Measurements from ENCODE around the gene TTI1. TPM values are rescaled to one million over a fixed set of nuclear protein-coding genes. Genes with fewer than 3 reads are reported as not detected.

Gene TTI1
- total and polyA plus RNA-seq, 9 of the 15 experiments (the other 6 are each of a cell fraction or from before 2014, with no cell fraction given) = 9.8 to 55.1 (median 39.4) TPM

GRCh38 chr20:38062890-38063289, 29.6 kb upstream of the TTI1 start:
- Histone ChIP-seq H3K4me3 (no peak overlapping the region), H3K4me2 (ENCODE audit: insufficient read depth, low read length) (no peak overlapping the region), H2AFZ (ENCODE audit: low read depth, low read length) (no peak overlapping the region), H4K20me1 (replicated peaks; ENCODE audit: control insufficient read depth, insufficient read depth, low read length) (no peaks in the 10 kb centered on the region; the same call in 1 of the 2 replicates), H3K9me3 (replicated peaks; ENCODE audit: control insufficient read depth, insufficient read depth, low read depth, low read length) (no peaks in the 10 kb centered on the region), H3K79me2 (ENCODE audit: control insufficient read depth, insufficient read depth, low read length) (no peaks in the 10 kb centered on the region), H3K36me3 (ENCODE audit: control insufficient read depth, insufficient read depth, low read length) (peaks cover 98% of the 10 kb centered on the region), H3K4me1 (replicated peaks in 1 of 2; ENCODE audit: control insufficient read depth in 2 of 2, insufficient read depth in 2 of 2, low read length in 2 of 2) (no peaks in the 10 kb centered on the region), H3K27ac (ENCODE audit: extremely low read depth, low read depth, low read length) (no peak overlapping the region), H3K9me1 (ENCODE audit: control insufficient read depth, insufficient read depth, low read length) (no peaks in the 10 kb centered on the region), H3K27me3 (ENCODE audit: control insufficient read depth in 2 of 2, insufficient read depth in 2 of 2, low read length in 2 of 2) (no peaks in the 10 kb centered on the region), H3K9ac (ENCODE audit: insufficient read depth in 1 of 2, low read depth in 2 of 2, low read length in 2 of 2) (no peak overlapping the region)
- FAIRE-seq (no peak), ATAC-seq (no peak), DNase-seq (ENCODE audit: extremely low read depth in 1 of 4, low spot score in 3 of 4) (no peak)
- POLR2A ChIA-PET = interaction anchor here (0.6 to 0.8 kb wide), 2 partner anchors 21 to 167 kb away, joined by 3 read pairs; no protein-coding TSS in a partner anchor
- CTCF ChIA-PET (ENCODE audit: low intra/inter-chr PET ratio) = no interaction called here
- TF ChIP-seq U2AF1 (optimal IDR thresholded peaks at IDR 0.05; ENCODE audit: low read depth, low read length) = no peak
- no TSS peak for BruUV-seq (replicated peaks)
- in situ Hi-C loops (cut with MboI) (no loop called here), intact Hi-C loops (cut with micrococcal nuclease) (no loop called here)
- WGBS (ENCODE audit: insufficient coverage, low coverage, missing lambda C conversion rate) = 92% methylated on average over 5 of the region's 5 CpGs

GRCh38 chr20:38061109-38061508, 27.9 kb upstream of the TTI1 start:
- intact Hi-C loops (cut with micrococcal nuclease) = no loop called here
- TF ChIP-seq BDP1 (IDR thresholded peaks at IDR 0.05; ENCODE audit: insufficient read depth, insufficient read length) = no peak
- no peak for TF ChIP-seq DMBX1 (CRISPR knock-in tag; IDR thresholded peaks at IDR 0.05; ENCODE audit: borderline replicate concordance)
- no peak for TF ChIP-seq ZNF707 (CRISPR knock-in tag; conservative IDR thresholded peaks at IDR 0.05)
- no peak for TF ChIP-seq PKNOX1 (IDR thresholded peaks at IDR 0.05)
- no peak for TF ChIP-seq ZNF311 (CRISPR knock-in tag; IDR thresholded peaks at IDR 0.05)
- TF ChIP-seq ZKSCAN1 (IDR thresholded peaks at IDR 0.05; ENCODE audit: low read depth, low read length) = no peak
- TF ChIP-seq NFATC3 (IDR thresholded peaks at IDR 0.05) = no peak
- TF ChIP-seq U2AF1 (optimal IDR thresholded peaks at IDR 0.05; ENCODE audit: low read depth, low read length) = no peak
- no peak for TF ChIP-seq SETDB1 (IDR thresholded peaks at IDR 0.05; ENCODE audit: low read length)
- no peak for TF ChIP-seq ZNF408 (CRISPR knock-in tag; IDR thresholded peaks at IDR 0.05; ENCODE audit: low read depth)
- no peak for TF ChIP-seq ZNF217 (CRISPR knock-in tag; IDR thresholded peaks at IDR 0.05)
- no peak overlapping the region for H3K4me3 ChIP-seq
- no peaks in the 10 kb centered on the region for H3K9me3 ChIP-seq (replicated peaks; ENCODE audit: control insufficient read depth, insufficient read depth, low read depth, low read length)
- FAIRE-seq (no peak), ATAC-seq (no peak), DNase-seq (ENCODE audit: extremely low read depth in 1 of 4, low spot score in 3 of 4) (no peak)
- peaks cover 6% of the 10 kb centered on the region; the same call in 2 of the 3 replicates for H3K79me2 ChIP-seq (ENCODE audit: control insufficient read depth, insufficient read depth, low read length)
- H3K4me2 ChIP-seq (ENCODE audit: insufficient read depth, low read length) = no peak overlapping the region
- ChIA-PET POLR2A (interaction anchor here (0.6 to 1.1 kb wide), 2 partner anchors 29 to 321 kb away, joined by 3 read pairs; no protein-coding TSS in a partner anchor), CTCF (ENCODE audit: low intra/inter-chr PET ratio) (no interaction called here)
- no TSS peak for BruUV-seq (replicated peaks)
- 92% methylated on average over 4 of the region's 4 CpGs for WGBS (ENCODE audit: insufficient coverage, low coverage, missing lambda C conversion rate)
- H2AFZ ChIP-seq (ENCODE audit: low read depth, low read length) = no peak overlapping the region
- no peak overlapping the region for H3K9ac ChIP-seq (ENCODE audit: insufficient read depth in 1 of 2, low read depth in 2 of 2, low read length in 2 of 2)
- no peaks in the 10 kb centered on the region for H3K27me3 ChIP-seq (ENCODE audit: control insufficient read depth in 2 of 2, insufficient read depth in 2 of 2, low read length in 2 of 2)
- no peak overlapping the region for H3K27ac ChIP-seq (ENCODE audit: extremely low read depth, low read depth, low read length)
- in situ Hi-C loops (cut with MboI) = no loop called here
- no peaks in the 10 kb centered on the region for H3K9me1 ChIP-seq (ENCODE audit: control insufficient read depth, insufficient read depth, low read length)
- no peaks in the 10 kb centered on the region; the same call in 1 of the 2 replicates for H4K20me1 ChIP-seq (replicated peaks; ENCODE audit: control insufficient read depth, insufficient read depth, low read length)
- H3K4me1 ChIP-seq (replicated peaks in 1 of 2; ENCODE audit: control insufficient read depth in 2 of 2, insufficient read depth in 2 of 2, low read length in 2 of 2) = no peaks in the 10 kb centered on the region
- H3K36me3 ChIP-seq (ENCODE audit: control insufficient read depth, insufficient read depth, low read length) = peaks cover 94% of the 10 kb centered on the region
